ENCODE data around the gene SMAD7. TPM values are rescaled to one million over a fixed set of nuclear protein-coding genes. Genes with fewer than 3 reads are reported as not detected.
A peak's percentile ranks its signal among the peaks of the same experiment; 100 is the strongest.

Gene SMAD7
- total RNA-seq, 2 experiments from 2014 or later = 2.9 to 15.1 TPM

GRCh38 chr18:48898521-48898920, 52.2 kb downstream of the SMAD7 start:
- no peak for TF ChIP-seq CTCF (conservative IDR thresholded peaks at IDR 0.05; ENCODE audit: low read length)
- no peak for TF ChIP-seq EZH2phosphoT487 (IDR thresholded peaks at IDR 0.05; ENCODE audit: borderline replicate concordance, low read depth, low read length)
- H3K27ac ChIP-seq (ENCODE audit: low read depth, low read length, poor library complexity, severe bottlenecking) = no peak overlapping the region
- H4K20me1 ChIP-seq (ENCODE audit: insufficient read depth, low read length) = no peaks in the 10 kb centered on the region
- no peaks in the 10 kb centered on the region for H3K9me2 ChIP-seq (ENCODE audit: insufficient read depth, low read length)
- BruUV-seq (replicated peaks) = no TSS peak
- ChIA-PET POLR2A (no interaction called here), CTCF (ENCODE audit: unreplicated experiment) (no interaction called here)
- no peaks in the 10 kb centered on the region for H3K36me3 ChIP-seq (ENCODE audit: insufficient read depth, low read length)
- H3K9me3 ChIP-seq (ENCODE audit: low read length) = no peaks in the 10 kb centered on the region
- no peak overlapping the region for H2AFZ ChIP-seq (ENCODE audit: low read length)
- peaks cover 11% of the 10 kb centered on the region for H3K4me1 ChIP-seq (ENCODE audit: insufficient read depth, low read length, poor library complexity, severe bottlenecking)
- H3K79me2 ChIP-seq (ENCODE audit: insufficient read depth, low read depth, low read length) = no peaks in the 10 kb centered on the region
- H3K4me2 ChIP-seq (ENCODE audit: low read length) = no peak overlapping the region
- no peak overlapping the region for H3K4me3 ChIP-seq (ENCODE audit: low read depth, low read length, poor library complexity, severe bottlenecking)
- intact Hi-C loops (cut with micrococcal nuclease; ENCODE audit: unreplicated experiment) = loop anchor here (5.0 kb wide), 1 partner anchor 121 kb away; no protein-coding TSS in a partner anchor
- no peak for DNase-seq (ENCODE audit: low spot score)

DNA sequence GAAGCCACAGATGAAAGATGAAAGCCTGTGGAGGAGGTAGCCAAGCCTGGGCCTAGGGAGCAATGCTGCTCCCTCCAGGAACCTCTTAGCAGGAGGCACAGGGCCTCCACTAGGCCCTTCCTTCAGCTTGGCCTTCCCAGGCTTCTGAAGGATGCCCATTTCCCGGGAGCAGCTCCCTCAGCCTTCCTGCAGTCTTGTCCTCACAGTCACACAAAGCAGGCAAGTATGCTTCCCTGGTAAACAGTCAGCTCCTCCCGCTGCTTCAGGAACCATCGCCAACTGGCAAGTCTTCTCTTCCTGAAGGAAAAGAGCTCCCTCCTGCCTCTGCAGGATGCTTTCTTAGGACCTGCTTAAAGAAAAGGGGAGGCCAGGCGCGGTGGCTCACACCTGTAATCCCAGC, 53.2 kb downstream of the SMAD7 start:
- BruUV-seq (replicated peaks) = no TSS peak
- POLR2A ChIA-PET = interaction anchor here (0.6 to 0.9 kb wide), 2 partner anchors 13 to 79 kb away, joined by 3 to 7 read pairs; no protein-coding TSS in a partner anchor
- CTCF ChIA-PET (ENCODE audit: unreplicated experiment) = no interaction called here
- Histone ChIP-seq H4K20me1 (ENCODE audit: insufficient read depth, low read length) (no peaks in the 10 kb centered on the region), H3K27ac (ENCODE audit: low read depth, low read length, poor library complexity, severe bottlenecking) (no peak overlapping the region), H3K4me1 (ENCODE audit: insufficient read depth, low read length, poor library complexity, severe bottlenecking) (peaks cover 11% of the 10 kb centered on the region), H3K9me3 (ENCODE audit: low read length) (no peaks in the 10 kb centered on the region), H3K9me2 (ENCODE audit: insufficient read depth, low read length) (no peaks in the 10 kb centered on the region), H3K4me2 (ENCODE audit: low read length) (no peak overlapping the region), H3K79me2 (ENCODE audit: insufficient read depth, low read depth, low read length) (no peaks in the 10 kb centered on the region), H2AFZ (ENCODE audit: low read length) (no peak overlapping the region), H3K36me3 (ENCODE audit: insufficient read depth, low read length) (no peaks in the 10 kb centered on the region), H3K4me3 (ENCODE audit: low read depth, low read length, poor library complexity, severe bottlenecking) (no peak overlapping the region)
- intact Hi-C loops (cut with micrococcal nuclease; ENCODE audit: unreplicated experiment) = loop anchor here (5.0 kb wide), 1 partner anchor 120 kb away; no protein-coding TSS in a partner anchor
- no peak for TF ChIP-seq CTCF (conservative IDR thresholded peaks at IDR 0.05; ENCODE audit: low read length)
- no peak for TF ChIP-seq EZH2phosphoT487 (IDR thresholded peaks at IDR 0.05; ENCODE audit: borderline replicate concordance, low read depth, low read length)
- DNase-seq (ENCODE audit: low spot score) = no peak

- Histone ChIP-seq H3K79me2 (ENCODE audit: insufficient read depth, low read depth, low read length) (no peaks in the 10 kb centered on the region), H3K36me3 (ENCODE audit: insufficient read depth, low read length) (no peaks in the 10 kb centered on the region), H3K27ac (ENCODE audit: low read depth, low read length, poor library complexity, severe bottlenecking) (no peak overlapping the region), H3K9me3 (ENCODE audit: low read length) (no peaks in the 10 kb centered on the region), H4K20me1 (ENCODE audit: insufficient read depth, low read length) (no peaks in the 10 kb centered on the region), H3K9me2 (ENCODE audit: insufficient read depth, low read length) (no peaks in the 10 kb centered on the region), H3K4me3 (ENCODE audit: low read depth, low read length, poor library complexity, severe bottlenecking) (no peak overlapping the region), H2AFZ (ENCODE audit: low read length) (no peak overlapping the region), H3K4me1 (ENCODE audit: insufficient read depth, low read length, poor library complexity, severe bottlenecking) (peaks cover 11% of the 10 kb centered on the region), H3K4me2 (ENCODE audit: low read length) (0 out of 2 replicates have a peak overlapping the region, but pooled peaks have one; percentile 8)
- POLR2A ChIA-PET = interaction anchor here (0.6 to 0.9 kb wide), 2 partner anchors 12 to 79 kb away, joined by 3 to 7 read pairs; no protein-coding TSS in a partner anchor
- CTCF ChIA-PET (ENCODE audit: unreplicated experiment) = no interaction called here
- intact Hi-C loops (cut with micrococcal nuclease; ENCODE audit: unreplicated experiment) = loop anchor here (5.0 kb wide), 1 partner anchor 120 kb away; no protein-coding TSS in a partner anchor
- BruUV-seq (replicated peaks) = no TSS peak
- DNase-seq (ENCODE audit: low spot score) = peak; percentile 13
- 0 out of 2 replicates have a peak, but pooled peaks have one; percentile 26 for TF ChIP-seq CTCF (conservative IDR thresholded peaks at IDR 0.05; ENCODE audit: low read length)
- no peak for TF ChIP-seq EZH2phosphoT487 (IDR thresholded peaks at IDR 0.05; ENCODE audit: borderline replicate concordance, low read depth, low read length)
Measured at GRCh38 chr18:48896875-48897511, 53.8 kb downstream of the SMAD7 start.

All from OCI-LY7 (cell line).